ENCODE results near the gene PCLAF. TPM values are rescaled to one million over a fixed set of nuclear protein-coding genes. Genes with fewer than 3 reads are reported as not detected.

The PCLAF gene
- total RNA-seq, 2 donors from 2014 or later: 4.8 to 5.5 TPM

DNA sequence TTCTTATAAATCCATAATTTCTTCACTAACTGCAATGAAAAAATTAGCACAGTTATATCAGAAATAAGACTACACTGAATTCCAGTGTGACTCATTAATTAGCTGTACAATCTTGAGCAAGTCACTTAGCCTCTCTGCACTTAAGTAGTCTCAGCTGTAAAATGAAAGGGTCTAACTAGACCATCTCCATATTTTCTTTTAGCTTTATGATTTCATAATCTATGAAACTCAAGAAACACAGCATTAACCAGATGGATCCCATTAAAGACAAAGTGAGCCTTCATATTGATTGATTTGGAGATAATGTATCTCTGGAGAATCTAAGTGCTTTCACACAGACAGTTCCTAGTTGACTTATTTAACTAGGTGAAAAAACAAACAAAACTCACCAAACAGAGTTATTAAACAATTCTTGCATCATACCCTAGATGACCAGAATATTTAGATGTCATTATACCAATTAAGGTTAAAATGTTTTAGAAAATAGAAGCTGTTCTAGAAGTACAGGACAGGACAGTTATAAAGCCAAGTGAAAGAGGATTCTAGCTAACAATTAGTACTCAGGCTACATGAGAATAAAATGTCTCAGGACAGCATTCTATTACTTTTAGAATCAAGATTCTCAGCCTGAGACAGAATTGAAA is 36.5 kb downstream of the PCLAF start:
- H3K27ac ChIP-seq: no peak overlapping the region
- H3K36me3 ChIP-seq: no peaks in the 10 kb centered on the region
- no peak for TF ChIP-seq POLR2A (IDR thresholded peaks at IDR 0.05)
- TF ChIP-seq, protein P1, sequence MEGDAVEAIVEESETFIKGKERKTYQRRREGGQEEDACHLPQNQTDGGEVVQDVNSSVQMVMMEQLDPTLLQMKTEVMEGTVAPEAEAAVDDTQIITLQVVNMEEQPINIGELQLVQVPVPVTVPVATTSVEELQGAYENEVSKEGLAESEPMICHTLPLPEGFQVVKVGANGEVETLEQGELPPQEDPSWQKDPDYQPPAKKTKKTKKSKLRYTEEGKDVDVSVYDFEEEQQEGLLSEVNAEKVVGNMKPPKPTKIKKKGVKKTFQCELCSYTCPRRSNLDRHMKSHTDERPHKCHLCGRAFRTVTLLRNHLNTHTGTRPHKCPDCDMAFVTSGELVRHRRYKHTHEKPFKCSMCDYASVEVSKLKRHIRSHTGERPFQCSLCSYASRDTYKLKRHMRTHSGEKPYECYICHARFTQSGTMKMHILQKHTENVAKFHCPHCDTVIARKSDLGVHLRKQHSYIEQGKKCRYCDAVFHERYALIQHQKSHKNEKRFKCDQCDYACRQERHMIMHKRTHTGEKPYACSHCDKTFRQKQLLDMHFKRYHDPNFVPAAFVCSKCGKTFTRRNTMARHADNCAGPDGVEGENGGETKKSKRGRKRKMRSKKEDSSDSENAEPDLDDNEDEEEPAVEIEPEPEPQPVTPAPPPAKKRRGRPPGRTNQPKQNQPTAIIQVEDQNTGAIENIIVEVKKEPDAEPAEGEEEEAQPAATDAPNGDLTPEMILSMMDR (IDR thresholded peaks at IDR 0.05): no peak
- no peak for TF ChIP-seq POLR2AphosphoS5 (IDR thresholded peaks at IDR 0.05)
- H3K9me3 ChIP-seq: no peaks in the 10 kb centered on the region
- intact Hi-C loops (cut with DNase I): no loop called here
- H3K4me1 ChIP-seq (replicated peaks): no peaks in the 10 kb centered on the region
- DNase-seq (ENCODE audit: low spot score): no peak
- no peak overlapping the region for H3K4me3 ChIP-seq
- no peaks in the 10 kb centered on the region for H3K27me3 ChIP-seq (replicated peaks; ENCODE audit: insufficient read depth)

DNA sequence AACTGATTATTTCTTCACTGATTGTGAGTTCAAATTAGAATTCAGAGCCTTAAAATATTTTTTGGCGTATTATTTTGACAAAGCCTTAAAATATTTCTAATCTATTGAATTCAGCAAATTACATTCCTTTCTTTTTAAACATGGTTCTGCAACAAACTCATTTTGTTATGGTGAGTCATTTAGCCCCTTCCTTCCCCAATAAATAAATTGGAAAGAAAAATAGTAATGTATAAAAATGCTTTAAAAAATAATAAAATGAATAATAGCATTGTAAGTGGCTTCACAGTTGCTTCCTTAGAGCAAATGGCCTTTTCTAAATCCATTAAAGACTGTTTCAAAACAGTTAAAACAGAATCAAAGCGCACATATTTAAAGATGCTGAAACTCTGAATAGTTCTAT is 37.4 kb downstream of the PCLAF start:
- WGBS: 85% methylated on average over 2 of the region's 2 CpGs
- intact Hi-C loops (cut with DNase I): no loop called here
- H3K4me3 ChIP-seq: no peak overlapping the region

DNA sequence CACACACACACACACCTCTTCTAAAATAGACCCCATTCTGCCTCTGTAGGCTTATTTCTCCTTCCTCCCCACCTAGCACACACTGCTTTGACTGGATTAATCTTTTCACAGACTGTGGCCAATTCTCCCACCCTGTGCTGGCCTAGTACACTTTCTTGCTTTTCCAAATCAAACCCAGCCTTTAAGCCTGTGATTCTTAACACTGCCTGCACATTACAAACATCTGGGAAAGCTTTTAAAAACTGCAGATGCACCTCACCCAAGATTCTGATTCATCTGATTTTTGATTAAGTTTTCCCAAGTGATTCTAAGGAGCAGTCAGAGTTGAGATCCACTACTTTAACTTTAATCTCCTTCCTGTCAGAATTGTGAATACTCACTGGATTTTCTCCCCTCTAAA is 38.0 kb downstream of the PCLAF start:
- no peaks in the 10 kb centered on the region for H3K4me1 ChIP-seq (replicated peaks)
- no peaks in the 10 kb centered on the region for H3K27me3 ChIP-seq (replicated peaks; ENCODE audit: insufficient read depth)
- no peak for DNase-seq (ENCODE audit: low spot score)
- no peaks in the 10 kb centered on the region for H3K36me3 ChIP-seq
- H3K4me3 ChIP-seq: no peak overlapping the region
- TF ChIP-seq POLR2A (IDR thresholded peaks at IDR 0.05): no peak
- TF ChIP-seq, protein P1 (IDR thresholded peaks at IDR 0.05): no peak
- TF ChIP-seq POLR2AphosphoS5 (IDR thresholded peaks at IDR 0.05): no peak
- H3K27ac ChIP-seq: no peak overlapping the region
- intact Hi-C loops (cut with DNase I): no loop called here
- H3K9me3 ChIP-seq: no peaks in the 10 kb centered on the region

More for the DNA sequence above, 37.4 kb downstream of the PCLAF start:
- Histone ChIP-seq H3K9me3 (no peaks in the 10 kb centered on the region), H3K4me1 (replicated peaks) (no peaks in the 10 kb centered on the region), H3K27me3 (replicated peaks; ENCODE audit: insufficient read depth) (no peaks in the 10 kb centered on the region), H3K36me3 (no peaks in the 10 kb centered on the region), H3K27ac (no peak overlapping the region)
- TF ChIP-seq, protein P1 (IDR thresholded peaks at IDR 0.05): no peak
- no peak for TF ChIP-seq POLR2A (IDR thresholded peaks at IDR 0.05)
- TF ChIP-seq POLR2AphosphoS5 (IDR thresholded peaks at IDR 0.05): no peak
- no peak for DNase-seq (ENCODE audit: low spot score)

DNA sequence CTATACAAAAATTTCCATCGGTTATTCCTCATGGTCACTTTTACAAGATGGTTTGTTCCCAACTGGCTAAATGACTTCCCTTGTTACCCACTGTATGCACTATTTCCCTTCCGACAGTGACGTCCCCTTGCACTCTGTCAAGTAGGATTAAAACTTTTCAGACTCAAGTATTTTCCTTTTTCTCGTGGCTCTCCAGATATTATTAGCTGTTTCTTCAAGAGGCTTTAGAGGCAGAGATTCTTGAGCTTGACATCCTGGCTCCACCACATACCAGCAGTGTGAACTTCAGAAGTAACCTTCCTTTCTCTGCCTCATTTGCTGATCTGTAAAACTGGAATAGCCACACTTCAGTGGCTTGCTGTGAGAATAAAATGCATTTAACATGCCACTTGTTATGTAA is 39.3 kb downstream of the PCLAF start:
- H3K4me3 ChIP-seq: no peak overlapping the region
- no peak overlapping the region for H3K27ac ChIP-seq
- no peaks in the 10 kb centered on the region for H3K36me3 ChIP-seq
- intact Hi-C loops (cut with DNase I): no loop called here
- no peaks in the 10 kb centered on the region for H3K9me3 ChIP-seq
- no peak for DNase-seq (ENCODE audit: low spot score)
- H3K27me3 ChIP-seq (replicated peaks; ENCODE audit: insufficient read depth): no peaks in the 10 kb centered on the region
- TF ChIP-seq POLR2AphosphoS5 (IDR thresholded peaks at IDR 0.05) (no peak), POLR2A (IDR thresholded peaks at IDR 0.05) (no peak)
- TF ChIP-seq, protein P1 (IDR thresholded peaks at IDR 0.05): no peak
- no peaks in the 10 kb centered on the region for H3K4me1 ChIP-seq (replicated peaks)
- WGBS: 76% methylated on average over 4 of the region's 4 CpGs

DNA sequence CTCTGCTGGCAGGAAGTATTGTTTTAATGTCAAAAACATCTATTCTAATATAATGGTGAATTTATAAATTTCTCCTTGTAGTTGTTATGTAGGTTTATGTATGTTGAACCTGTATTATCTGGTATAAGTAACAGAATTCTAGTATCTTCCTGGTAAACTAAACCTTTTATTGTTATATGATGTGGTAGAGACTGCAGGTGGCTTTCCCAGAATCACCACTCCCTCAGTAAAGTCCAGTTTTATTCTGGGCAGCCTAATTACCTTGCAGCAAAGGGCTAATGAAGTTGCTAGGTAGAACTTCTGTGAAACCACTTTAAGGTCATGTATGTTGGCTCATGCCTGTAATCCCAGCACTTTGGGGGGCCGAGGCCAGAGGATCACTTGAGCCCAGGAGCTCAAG is 40.9 kb downstream of the PCLAF start:
- Histone ChIP-seq H3K27ac (no peak overlapping the region), H3K27me3 (replicated peaks; ENCODE audit: insufficient read depth) (no peaks in the 10 kb centered on the region), H3K4me1 (replicated peaks) (no peaks in the 10 kb centered on the region), H3K36me3 (no peaks in the 10 kb centered on the region), H3K9me3 (no peaks in the 10 kb centered on the region), H3K4me3 (no peak overlapping the region)
- intact Hi-C loops (cut with DNase I): no loop called here
- 90% methylated on average over 1 of the region's 1 CpG for WGBS
- no peak for DNase-seq (ENCODE audit: low spot score)
- TF ChIP-seq POLR2AphosphoS5 (IDR thresholded peaks at IDR 0.05): no peak
- no peak for TF ChIP-seq POLR2A (IDR thresholded peaks at IDR 0.05)
- TF ChIP-seq, protein P1 (IDR thresholded peaks at IDR 0.05): no peak

Data from prostate gland (tissue), 2 donors.